Astrocyte of the cerebellum (primary cell): Measurements from ENCODE around the gene NPHP3.

Experiments
- DNase-seq: peaks from one replicate; pipeline ENCODE4 v3.0.0-alpha.2; 2011; ENCODE audit warnings: low read depth
- H3K4me3 ChIP-seq: 2 replicates; pipeline ENCODE4 v1.5.1; 2011; ENCODE audit warnings: mild to moderate bottlenecking, low read depth, low read length, moderate library complexity
- in situ Hi-C: cut with HindIII; loops from 2 replicates; pipeline ENCODE4 v1.10.0; 2017; ENCODE audit warnings: low sequenced_read_pairs
- TF ChIP-seq, protein P1 (sequence below): IDR thresholded peaks from 2 replicates; pipeline ENCODE4 v1.5.1; 2012; ENCODE audit warnings: low read length, low read depth, moderate library complexity, mild to moderate bottlenecking; ENCODE audit errors: missing control alignments

NPHP3 gene

GRCh38 chr3:132665230-132665745, 56.9 kb downstream of the NPHP3 start:
- no peak overlapping the region for H3K4me3 ChIP-seq
- no peak for DNase-seq
- TF ChIP-seq, protein P1, sequence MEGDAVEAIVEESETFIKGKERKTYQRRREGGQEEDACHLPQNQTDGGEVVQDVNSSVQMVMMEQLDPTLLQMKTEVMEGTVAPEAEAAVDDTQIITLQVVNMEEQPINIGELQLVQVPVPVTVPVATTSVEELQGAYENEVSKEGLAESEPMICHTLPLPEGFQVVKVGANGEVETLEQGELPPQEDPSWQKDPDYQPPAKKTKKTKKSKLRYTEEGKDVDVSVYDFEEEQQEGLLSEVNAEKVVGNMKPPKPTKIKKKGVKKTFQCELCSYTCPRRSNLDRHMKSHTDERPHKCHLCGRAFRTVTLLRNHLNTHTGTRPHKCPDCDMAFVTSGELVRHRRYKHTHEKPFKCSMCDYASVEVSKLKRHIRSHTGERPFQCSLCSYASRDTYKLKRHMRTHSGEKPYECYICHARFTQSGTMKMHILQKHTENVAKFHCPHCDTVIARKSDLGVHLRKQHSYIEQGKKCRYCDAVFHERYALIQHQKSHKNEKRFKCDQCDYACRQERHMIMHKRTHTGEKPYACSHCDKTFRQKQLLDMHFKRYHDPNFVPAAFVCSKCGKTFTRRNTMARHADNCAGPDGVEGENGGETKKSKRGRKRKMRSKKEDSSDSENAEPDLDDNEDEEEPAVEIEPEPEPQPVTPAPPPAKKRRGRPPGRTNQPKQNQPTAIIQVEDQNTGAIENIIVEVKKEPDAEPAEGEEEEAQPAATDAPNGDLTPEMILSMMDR, result no peak
- in situ Hi-C loops, result no loop called here

- no peak overlapping the region for H3K4me3 ChIP-seq
- in situ Hi-C loops, result no loop called here
- TF ChIP-seq, protein P1, result no peak
- DNase-seq, result no peak
Measured at GRCh38 chr3:132662212-132662611, 60.0 kb downstream of the NPHP3 start.

DNA sequence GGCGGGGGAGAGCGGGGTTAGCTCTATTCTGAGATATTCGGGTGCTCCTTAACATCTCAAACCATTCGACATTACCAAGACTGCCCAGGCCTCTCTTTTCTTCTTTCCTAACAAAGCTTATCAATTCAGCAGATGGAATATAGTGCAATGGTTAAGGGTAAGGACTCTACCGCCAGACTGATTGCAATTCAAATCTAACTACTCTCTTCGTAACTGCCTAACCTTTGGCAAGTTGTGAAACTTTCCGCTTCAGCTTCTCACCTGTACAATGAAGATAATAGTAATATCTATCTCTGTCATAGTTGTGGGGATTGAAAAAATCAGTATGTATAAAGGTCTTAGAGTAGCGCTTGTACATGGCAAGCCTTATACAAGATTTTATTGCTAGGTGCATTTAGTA, 61.1 kb downstream of the NPHP3 start:
- H3K4me3 ChIP-seq, result peak overlapping the region; percentile 68
- TF ChIP-seq, protein P1, result no peak
- DNase-seq, result no peak
- in situ Hi-C loops, result no loop called here

DNA sequence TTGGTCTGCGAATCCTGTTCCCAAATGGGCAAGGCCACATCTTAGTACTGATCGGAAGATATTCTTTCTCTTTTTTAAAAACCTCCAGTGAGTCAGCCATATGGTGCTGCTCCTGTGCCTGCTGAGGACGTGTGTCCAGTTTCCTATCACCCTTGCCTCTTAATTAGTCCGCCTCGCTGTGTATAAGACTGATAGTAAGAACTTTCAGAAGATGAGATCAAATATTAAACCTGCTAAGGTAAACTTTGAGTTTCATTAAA, 61.5 kb downstream of the NPHP3 start:
- TF ChIP-seq, protein P1, result no peak
- in situ Hi-C loops, result no loop called here
- DNase-seq, result no peak
- H3K4me3 ChIP-seq, result peak overlapping the region; percentile 68

DNA sequence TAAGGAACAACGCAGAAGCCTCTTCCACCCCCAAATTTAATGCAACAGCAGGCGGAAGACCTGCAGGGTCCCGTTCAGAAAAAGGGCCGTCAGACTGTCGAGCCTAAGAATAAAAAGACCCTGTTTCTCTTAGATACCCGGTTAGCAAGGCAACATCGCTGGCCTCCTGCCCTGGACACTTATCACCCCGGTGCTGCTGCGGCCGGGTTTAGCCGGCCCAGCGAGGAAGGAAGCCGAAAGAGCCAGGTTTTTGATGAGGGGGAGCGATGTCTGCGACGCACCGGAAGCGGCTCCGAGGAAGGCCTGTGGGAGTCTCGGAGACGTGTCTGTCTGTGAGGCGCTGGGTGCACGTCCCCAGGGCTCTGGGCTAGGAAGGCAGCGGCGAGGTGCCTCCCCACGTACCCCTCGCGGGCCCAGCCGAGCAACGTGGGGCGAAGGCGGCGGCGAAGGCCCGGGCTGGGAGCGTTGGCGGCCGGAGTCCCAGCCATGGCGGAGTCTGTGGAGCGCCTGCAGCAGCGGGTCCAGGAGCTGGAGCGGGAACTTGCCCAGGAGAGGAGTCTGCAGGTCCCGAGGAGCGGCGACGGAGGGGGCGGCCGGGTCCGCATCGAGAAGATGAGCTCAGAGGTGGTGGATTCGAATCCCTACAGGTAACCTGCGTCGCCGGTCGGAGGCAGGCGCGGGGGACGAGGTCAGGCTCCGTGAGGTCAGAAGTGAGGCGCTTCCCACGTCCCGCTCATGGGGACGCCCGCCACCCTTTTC, 62.0 kb downstream of the NPHP3 start, which contains the start of gene UBA5:
Gene UBA5, plus strand, starts transcription at position 278 of the 759 bp plus-strand sequence. Its CDS starts 209 bp downstream, at position 487.
- no peak for DNase-seq
- TF ChIP-seq, protein P1, result no peak
- H3K4me3 ChIP-seq, result peak within 1 kb of the TSS; percentile 68
- in situ Hi-C loops, result no loop called here

DNA sequence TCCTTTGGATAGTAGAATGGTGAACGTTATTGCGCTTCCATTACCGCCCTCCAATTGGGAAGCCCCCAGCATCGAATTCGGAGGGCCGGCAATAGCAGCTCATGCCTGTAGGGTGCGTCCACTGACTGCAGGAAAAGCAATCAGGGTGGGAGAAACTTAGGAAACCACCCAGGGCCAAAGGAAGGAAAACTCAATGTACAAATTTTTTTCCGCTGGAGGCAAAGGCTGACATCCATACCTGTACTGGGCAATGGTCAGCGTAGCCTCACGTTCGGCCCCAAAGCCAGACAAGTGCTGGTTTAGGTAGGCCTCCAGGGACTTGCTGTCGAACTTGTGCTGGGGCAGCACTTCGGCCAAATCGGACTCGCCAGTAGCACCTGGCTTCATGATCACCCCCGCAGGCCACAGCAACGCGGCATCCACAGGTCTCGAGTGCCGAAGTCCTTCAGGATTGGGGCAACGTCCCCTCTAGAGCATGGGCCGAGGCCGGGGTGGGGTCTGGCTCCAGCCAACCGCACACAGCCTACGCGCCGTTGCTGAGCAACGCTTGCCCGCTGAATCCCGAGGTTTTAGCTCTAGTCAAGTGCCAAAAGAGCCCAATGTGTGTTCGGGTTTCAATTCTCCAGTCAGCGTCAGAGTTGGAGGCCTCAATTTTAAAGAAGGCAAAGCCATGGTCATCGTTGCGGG, 62.7 kb downstream of the NPHP3 start, which contains the start of gene ACAD11:
Gene ACAD11, minus strand, starts transcription at position 445 of the 687 bp plus-strand sequence. Its CDS starts 58 bp downstream, at position 387.
- peak within 1 kb of the TSS; percentile 68 for H3K4me3 ChIP-seq
- TF ChIP-seq, protein P1, result peak; percentile 83
- in situ Hi-C loops, result no loop called here
- DNase-seq, result no peak
